GM19328 (cell line): ENCODE data around the gene CSRP2.
A peak's percentile ranks its signal among the peaks of the same experiment; 100 is the strongest.

Source experiments
- ATAC-seq: cut with Tn5 transposase; IDR thresholded peaks from one replicate; pipeline ENCODE4 v1.9.1; 2021; ENCODE audit warnings: mild to moderate bottlenecking, moderate library complexity; ENCODE audit not compliant: unreplicated experiment

CSRP2 gene

DNA sequence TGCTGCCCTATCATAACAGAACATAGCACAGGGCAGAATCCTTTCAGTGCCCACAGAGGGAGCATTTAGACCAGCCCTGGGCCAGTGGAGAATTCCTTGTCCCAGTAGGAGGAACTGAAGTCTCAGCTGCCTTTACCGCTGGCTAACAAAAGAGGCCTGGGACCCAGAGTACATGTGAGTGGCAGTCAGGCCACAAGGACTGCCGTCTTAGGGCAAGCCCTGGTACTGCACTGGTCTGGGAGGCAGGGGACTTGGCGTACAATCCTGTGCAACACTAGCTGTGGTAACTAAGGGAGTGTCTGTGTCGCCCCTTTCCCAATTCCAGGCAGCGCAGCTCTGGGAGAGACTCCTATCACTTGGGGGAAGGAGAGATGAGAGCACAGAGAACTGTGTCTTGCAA is 17.0 kb upstream of the CSRP2 start:
- no peak for ATAC-seq

DNA sequence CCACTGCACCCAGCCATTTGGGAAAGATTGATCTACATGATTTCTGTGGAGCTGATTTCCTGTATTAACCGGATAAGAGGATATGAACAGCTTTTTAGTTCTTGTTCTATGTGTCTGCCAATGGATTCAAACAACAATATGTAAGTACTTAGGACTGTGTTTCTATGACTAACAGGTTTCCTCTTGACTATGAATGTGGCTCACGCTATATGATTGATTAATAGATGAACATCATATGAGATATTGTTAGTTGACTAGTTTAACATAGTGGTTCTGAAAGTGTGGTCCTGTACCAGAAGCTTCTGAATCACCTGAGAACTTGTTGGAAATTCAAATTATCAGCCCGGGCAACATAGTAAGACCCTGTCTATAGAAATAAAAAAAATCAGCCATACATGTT is 12.8 kb upstream of the CSRP2 start:
- no peak for ATAC-seq

DNA sequence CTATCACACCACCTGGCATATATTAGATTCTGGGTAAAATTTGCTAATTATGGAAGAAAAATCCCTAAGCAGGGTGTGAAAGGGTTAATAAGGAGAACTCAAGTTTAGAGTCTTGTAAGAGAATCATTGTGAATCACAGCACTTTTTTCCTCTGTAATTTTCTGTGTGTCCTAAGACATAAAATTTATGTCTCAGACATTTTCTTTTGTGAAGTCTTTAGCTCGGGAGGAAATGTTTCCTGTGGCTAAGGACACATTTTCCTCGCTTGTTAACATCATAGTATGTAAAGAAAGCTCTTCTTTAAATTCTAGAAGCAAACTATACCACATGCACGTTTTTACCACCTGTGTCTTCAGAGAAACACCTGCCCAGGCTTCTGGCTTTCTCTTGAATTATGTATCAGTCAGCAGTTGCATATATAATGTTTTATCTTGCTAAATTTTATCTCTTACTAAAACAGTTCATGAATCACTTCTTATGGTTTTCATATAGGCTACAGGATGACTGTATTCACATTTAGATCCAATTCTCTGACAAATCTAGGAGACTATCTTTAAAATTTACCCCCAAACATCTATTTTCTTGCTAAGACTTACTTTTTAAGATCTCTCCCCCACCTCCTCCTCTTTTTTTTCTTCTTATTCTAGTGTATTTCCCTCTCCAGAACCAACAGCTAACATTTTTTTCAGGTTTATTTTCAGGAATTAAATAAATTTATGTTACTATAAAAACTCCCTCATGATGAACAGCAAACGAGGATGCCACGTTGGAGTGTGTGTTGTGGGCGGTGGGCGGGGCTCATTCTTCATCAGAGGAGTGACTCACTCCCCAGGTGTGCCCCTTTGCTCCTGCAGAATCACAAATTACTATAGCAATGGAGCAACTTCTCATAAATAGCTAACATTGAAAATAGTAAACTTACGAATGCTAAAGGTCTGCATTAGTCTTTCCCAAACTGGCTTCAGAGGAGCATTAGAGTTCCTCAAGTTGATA is 11.6 kb upstream of the CSRP2 start:
- ATAC-seq: no peak

DNA sequence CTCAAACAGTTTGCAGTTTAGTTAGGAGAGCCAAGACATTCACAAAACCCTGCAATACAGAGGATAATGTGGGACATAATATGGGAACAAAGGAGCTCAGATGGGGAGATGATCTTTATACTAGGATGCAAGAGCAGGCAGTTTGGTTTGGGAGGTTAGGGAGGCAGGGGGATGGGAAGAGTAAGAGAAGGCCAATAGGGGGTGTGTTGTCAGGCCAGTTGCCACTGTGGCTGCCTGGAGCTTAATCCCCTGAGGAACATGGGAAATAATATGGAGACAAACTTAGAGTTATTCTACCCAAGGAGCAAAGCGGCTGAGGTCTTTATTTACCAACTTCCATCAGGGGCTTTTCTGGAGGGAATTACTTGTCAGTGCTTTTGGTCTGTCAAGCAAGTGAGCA is 10.0 kb upstream of the CSRP2 start:
- ATAC-seq: no peak

DNA sequence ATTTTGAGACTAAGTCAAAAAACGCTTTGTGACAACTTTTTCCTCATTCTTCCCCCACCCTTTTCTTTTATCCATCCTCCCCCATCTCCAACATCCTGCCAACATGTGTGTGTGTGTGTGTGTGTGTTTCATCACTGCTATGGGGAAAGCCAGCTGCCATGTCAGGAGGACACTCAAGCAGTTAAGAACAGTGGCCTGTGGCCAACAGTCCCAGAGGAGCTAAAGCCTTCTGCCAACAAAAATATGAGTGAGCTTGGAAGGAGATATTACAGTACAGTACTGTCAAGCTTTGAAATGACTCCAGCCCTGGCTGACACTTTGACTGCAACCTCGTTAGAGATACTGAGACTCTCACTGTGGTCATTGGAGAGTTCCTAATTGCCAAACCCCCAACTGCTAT is 5.0 kb upstream of the CSRP2 start:
- ATAC-seq: no peak

DNA sequence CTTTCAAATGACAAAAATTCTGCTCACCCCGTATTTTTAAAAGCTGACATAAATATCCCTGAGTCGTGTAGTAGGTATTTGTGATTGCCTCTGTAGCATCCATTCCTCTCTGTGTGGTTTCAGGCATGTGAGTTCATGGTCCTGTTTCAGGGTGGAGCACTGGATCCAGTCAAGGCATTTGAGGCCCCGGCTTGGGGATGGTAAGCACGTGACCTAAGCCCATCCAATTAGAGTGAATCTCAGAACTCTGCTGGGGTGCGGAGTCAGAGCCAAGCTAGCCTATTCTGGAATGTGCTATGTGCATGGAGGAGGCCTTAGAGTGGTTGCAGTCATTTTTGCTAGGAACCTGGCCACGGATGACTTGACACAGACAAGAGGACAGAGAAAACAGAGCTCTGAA is 4.3 kb upstream of the CSRP2 start:
- ATAC-seq: no peak

DNA sequence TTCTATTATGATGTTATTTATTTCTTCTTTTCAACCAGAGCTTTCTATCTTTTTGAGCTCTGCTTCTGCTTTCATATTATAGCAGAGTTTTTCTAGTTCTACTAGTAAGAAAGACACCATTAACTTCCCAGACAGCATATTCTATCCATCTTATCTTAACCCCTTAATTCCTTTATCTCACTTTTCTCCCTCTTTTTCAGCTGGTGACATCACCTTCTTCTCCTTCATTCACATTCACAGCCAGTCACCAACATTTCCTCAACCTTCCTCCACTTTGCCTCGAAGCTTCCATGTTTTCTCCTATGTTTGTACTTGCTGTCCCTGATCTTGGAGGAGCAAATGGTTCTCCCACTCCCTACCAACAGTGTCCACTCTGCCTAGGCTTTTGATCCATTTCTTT is 3.5 kb upstream of the CSRP2 start:
- no peak for ATAC-seq

DNA sequence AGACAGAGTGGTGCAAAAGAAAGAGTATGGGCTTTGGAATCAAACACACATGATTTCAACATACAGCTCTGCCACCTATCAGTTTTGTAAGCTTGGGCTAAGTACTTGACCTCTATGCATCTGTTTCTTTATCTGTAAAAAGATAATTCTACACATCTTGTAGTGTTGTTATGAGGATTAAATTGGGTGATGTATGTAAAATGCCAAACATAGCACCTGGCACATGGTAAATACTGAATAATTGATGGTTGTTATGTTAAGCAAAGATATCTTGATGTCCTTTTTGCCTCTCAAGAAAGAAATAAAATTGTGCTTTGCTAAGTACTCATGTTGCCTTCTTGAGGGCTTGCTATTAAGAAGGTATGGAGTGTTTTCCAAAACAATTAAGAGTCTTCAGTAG is 2.3 kb upstream of the CSRP2 start:
- no peak for ATAC-seq

DNA sequence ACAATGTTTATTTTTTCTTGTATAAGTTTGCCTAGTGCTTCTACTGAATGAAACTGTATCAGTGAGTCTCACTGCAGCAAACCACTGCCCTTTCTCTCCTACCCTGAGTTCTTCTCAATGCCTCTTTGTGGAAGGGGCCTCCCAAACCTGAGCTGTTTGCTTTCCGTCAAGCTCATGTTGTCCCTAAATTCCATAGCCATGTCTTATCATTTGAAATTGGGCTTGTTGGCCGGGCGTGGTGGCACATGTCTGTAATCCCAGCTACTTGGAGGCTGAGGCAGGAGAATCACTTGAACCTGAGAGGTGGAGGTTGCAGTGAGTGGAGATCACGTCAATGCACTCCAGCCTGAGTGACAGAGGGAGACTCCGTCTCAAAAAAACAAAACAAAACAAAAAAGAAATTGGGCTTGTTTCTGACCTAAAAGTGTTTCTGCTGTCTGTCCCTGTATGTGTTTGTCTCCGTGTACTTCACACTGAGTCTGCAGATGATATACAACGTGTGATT is 1.8 kb upstream of the CSRP2 start:
- no peak for ATAC-seq

DNA sequence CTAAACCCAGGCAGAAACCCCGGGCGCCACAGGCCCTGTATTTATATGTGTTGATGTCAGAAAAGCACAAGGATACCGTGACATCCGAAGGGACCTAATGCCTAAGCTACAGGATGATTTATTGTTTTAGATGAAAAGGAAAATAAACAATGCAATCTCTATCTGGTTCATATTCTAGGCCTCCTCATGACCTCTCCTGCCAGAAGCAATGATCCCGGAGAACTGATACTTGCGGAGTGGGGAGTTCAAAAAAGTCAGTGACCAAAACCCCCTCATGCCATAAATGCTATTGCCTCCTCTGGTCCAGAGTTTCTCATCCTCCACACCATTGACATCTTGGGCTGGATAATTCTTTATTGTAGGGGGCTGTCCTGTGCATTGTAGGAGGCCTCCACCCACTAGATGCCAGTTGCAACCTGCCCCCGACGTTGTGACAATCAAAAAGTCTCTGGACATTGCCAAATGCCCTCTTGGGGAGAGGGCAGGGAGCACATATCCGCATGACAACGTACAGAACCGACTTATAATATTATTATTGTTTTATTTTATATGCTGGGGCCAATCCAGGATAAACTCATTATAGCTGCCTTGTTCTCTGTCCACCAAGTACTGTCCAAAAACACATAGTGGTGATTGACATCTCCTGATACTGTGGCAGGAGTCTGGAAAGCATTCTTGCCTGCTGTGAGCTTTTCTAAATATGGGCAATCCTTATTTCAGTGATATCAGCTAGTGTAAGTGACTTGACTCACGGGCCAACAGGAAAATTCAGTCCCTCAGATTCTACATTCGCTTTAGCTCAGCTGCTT is 1.1 kb upstream of the CSRP2 start:
- no peak for ATAC-seq

DNA sequence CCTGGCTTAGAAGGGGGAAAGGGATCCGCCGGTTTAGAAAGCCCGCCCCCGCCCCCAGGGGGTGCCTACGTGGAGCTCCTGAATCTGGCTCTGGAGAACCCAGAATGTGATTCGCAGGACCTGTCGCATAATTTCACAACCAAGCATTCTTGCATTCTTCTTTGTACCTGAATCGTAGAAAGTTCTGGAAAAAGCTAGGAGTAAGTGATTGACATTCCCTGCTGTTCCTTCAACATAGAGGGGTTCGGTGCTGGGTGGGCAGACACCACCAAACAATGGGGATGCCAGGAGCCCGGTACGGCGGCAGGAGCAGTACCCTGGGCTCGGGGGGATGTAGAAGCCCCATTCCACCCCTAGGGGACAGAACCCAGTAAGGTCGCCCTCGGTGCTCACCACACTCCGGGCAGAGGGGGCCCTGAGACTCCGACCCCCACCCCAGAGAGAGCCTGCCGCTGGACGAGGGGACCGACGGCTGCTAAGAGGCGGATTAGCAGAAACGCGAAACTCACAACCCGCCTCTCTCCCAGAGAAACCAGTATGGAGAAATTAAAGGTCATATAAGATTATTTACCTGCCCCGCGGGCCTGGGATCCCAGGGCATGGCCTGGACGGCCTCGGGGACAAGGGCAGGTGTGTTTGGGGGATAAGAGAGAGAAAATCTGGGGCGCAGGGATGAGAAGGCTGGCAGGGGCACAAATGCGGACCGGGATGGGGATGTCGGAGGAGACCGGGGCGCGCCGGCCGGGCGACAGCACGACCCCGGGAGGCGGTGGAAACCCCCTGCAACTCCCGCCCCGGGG is 520 bp downstream of the CSRP2 start:
- ATAC-seq: peak; percentile 15

DNA sequence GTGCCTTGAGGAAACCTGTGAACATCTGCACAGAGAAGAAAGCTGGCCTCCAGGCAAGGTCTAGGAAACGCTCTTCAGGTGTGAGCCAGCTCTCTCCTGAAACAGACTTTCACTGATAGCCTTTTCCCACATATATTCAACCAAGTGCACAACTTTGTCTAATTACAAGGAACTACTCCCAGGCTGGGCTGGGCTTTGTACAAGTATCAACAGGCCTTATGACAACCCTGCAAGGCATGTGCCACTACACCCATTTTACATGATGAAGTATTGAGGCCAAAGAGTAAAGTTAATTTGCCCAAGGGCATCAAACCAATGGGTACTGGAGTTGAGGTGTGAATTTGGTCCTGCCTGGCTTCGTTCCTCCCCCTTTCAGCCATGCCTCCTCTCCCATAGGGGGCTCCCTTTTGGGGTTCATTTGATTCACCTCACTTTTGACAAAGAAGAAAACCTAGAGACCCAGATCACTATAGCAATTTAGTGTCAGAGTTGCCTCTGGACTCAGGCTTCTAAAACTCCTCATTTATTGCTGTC is 2.1 kb downstream of the CSRP2 start:
- no peak for ATAC-seq

DNA sequence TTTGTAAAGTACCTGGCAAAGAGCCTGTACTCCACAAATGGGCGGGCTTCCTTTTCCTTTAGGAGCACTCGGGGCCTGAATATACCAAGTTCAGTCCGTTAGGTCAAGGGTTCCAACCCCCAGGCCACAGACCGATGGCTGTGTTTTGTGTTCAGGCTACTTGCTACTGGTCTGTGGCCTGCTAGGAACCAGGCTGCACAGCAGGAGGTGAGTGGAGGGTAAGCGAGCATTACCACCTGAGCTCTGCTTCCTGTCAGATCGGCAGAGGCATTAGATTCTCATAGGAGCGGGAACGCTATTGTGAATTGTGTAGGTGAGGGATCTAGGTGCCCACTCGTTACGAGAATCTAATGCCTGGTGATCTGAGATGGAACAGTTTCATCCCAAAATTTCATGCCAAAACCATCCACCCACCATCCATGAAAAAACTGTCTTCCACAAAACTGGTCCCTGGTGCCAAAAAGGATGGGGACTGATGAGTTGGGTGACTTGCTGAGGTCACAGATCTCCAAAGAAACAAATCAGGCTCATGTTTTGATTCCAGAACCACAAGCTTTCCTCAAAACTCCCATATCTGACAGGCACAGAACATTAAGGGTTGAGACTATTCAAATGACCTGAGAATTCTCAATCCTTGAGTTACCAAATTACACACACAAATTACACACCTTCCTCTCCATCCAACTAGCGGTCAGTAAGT is 4.2 kb downstream of the CSRP2 start:
- ATAC-seq: no peak

DNA sequence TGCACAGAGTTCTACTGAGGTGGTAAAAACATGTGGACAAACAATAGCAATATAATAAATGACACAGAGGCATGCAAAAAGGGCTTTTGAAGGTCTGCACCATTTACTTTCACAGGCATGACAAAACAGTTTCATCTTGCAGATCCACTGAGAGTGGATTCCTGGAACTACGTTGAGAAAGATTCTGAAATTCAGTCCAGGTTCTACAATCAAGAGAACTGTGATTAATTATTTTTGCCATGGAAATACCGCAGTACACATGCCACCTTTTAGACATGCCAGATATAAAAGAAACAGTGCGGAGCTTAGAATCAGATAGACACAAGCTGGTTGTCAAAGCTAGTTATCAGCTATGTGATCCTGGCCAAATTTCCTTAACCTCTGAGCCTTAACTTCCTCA is 4.8 kb downstream of the CSRP2 start:
- no peak for ATAC-seq

DNA sequence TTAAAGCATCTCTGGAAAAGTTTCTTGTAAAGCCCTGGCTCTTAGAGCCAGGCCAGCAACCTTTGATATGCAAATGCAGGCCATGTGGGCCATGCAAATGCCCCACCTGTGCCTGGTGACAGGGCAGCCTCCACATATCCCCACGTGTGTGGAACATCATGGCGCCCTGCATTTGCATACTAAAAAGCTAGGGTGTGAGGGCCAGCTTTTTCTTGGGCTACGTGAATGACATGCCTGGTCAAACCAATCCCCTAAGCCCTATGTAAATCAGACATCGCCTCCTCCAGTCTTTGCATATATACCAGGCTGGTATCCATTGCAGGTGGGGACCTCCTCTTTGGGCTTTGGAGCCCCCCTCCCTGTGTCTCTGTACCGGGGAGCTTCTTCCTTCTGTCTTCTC is 6.4 kb downstream of the CSRP2 start:
- no peak for ATAC-seq

DNA sequence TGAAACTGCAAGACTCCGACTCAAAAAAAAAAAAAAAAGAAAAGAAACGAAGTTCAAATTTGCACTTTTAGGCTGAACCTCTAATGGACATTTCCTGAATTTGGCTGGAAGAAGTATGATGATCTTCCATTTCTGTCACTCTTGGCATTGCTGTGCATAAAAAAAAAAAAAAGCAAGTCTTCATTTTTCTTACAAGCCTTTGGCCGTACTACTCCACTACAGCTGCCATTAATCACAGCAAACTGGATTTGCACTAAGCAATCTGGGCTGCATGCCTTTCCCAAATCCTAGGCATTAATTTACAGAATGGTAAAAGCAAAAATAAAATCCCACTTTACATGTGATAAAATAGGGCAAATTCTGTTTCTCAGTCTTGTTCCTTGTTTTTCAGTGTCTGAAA is 7.1 kb downstream of the CSRP2 start:
- ATAC-seq: no peak

DNA sequence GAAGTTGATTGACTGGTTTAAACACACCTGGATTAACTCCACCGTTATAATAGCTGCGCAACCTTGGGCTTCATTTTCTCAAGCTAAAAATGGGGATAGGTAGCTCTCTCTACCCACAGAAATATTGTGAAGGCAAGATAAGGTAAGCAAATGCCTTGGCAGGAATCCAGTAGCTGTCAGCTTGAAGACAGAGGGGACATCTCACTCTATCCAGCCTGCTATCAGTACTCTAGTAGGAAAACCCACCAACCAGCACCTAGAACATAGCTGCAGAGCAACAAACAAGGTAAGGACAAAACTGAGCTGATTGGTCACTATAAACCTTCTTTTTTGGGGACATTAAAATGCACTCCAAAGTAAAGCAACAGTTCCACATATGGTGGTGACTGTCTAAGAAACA is 7.7 kb downstream of the CSRP2 start:
- no peak for ATAC-seq

DNA sequence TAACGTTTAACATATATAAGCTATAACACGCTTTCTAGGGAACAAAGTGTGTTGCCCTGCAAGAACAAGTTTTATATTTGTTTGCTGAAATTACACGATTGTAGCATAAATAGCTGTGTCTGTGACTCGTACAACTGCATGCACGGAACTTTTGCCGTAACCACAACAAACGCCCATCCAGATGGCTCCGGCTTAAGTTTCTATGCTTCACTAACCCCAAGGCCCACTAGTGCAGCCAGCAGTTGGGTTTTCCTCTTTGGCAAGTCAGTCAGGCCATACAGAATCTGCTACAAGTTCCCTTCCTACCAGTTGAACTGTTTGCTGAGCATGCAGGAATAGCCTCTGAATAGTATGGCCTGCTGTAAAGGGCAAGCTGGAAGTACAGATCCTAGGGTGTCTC is 12.1 kb downstream of the CSRP2 start:
- ATAC-seq: no peak

DNA sequence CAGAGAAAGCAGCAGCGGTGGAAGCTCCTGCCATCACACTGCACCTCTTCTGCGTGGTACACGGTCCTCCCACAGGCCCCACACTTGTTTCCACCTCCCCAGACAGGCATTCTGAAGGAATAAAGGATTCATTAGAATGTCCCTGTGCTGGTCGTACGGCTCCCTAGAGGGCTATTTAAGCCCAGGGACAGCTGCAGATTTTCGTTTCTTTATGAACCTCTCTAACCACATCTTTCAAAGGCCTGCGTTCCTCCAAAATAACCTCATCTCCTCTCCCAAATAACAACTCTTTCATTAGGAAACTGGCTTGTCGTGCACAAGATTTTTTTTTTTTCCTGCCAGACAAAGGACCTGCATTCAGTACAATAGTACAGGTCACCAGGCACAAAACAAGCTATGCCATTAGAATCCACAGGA is 12.7 kb downstream of the CSRP2 start:
- ATAC-seq: no peak

DNA sequence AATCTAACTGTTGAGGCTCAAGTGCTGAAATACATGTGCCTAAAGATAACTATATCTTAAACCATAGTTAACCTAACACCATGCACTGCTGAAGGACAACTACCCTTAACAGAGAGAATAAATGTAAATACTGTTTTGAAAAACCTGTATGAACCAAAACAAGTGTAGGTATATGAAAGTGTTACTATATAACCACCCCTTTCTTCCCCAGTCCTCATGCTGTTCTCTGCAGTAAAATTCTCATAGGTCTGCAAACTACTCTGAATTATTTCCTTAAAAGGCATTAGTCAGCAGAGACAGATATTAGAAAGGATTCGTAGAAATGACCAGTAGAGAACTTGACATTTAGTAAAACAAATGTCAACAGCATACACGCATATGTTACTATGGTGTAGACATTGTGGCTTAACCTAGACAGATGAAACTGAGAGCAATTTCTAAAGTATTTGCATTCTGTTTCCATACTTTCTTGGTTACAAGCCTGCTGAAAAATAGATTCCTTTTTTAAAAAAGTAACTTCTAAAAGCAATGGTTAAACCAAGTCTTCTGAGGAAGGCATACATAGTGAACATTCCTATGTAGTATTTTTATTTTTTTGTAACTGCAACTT is 13.9 kb downstream of the CSRP2 start:
- ATAC-seq: peak; percentile 81
